ENCODE measurements around the gene NECAB3. TPM values are rescaled to one million over a fixed set of nuclear protein-coding genes. Genes with fewer than 3 reads are reported as not detected.

The NECAB3 gene
- total and polyA plus RNA-seq, 2 of the 13 experiments (the other 11 are each of a cell fraction or from before 2014, with no cell fraction given) = 61.5 to 65.5 TPM

DNA sequence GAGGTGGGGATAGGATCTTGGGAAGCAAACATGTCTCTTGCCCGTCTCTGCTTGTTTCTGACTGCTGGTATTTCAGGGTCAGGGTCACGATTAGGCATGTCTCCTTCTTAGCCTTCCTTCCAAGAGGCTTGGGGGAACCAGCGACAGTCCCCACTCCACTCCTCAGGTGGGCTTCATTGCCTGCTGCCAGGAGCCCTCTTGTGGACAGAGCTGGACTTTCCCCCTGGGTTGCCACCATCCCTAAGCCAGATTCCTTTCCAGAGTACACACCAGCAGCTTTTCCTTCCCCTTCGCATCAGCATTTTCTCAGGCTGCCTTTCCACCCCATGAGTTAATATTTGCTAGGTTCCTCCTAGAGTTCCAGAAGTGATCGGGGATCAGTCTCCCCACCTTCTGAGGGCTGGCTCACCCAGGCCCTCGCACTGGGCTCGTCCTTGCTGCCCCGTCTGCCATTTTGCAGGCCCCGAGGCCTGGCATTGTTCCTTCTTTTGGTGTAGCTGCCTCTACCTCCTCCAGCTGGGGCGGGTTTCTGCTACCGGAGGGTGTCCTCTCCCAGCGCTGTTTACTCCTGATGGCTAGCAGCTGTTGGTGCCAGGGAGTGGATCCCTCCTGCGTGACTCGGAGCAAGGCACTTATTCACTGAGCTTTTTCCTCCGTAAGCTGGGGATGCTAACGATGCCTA lies 20.9 kb downstream of the NECAB3 start (continued):
- TF ChIP-seq, protein P1, sequence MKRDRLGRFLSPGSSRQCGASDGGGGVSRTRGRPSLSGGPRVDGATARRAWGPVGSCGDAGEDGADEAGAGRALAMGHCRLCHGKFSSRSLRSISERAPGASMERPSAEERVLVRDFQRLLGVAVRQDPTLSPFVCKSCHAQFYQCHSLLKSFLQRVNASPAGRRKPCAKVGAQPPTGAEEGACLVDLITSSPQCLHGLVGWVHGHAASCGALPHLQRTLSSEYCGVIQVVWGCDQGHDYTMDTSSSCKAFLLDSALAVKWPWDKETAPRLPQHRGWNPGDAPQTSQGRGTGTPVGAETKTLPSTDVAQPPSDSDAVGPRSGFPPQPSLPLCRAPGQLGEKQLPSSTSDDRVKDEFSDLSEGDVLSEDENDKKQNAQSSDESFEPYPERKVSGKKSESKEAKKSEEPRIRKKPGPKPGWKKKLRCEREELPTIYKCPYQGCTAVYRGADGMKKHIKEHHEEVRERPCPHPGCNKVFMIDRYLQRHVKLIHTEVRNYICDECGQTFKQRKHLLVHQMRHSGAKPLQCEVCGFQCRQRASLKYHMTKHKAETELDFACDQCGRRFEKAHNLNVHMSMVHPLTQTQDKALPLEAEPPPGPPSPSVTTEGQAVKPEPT (CRISPR knock-in tag; IDR thresholded peaks at IDR 0.05; ENCODE audit: low read depth) = peak; percentile 34; the same call in 1 of the 2 replicates
- TF ChIP-seq ZZZ3 (CRISPR knock-in tag; IDR thresholded peaks at IDR 0.05; ENCODE audit: borderline replicate concordance) (no peak; the same call in 1 of the 2 replicates), ZFAT (CRISPR knock-in tag; conservative IDR thresholded peaks at IDR 0.05) (no peak), ONECUT2 (CRISPR knock-in tag; IDR thresholded peaks at IDR 0.05) (no peak), PITX1 (CRISPR knock-in tag; IDR thresholded peaks at IDR 0.05) (0 out of 2 replicates have a peak, but pooled peaks have one; percentile 65), NFYC (CRISPR knock-in tag; IDR thresholded peaks at IDR 0.05) (no peak), ZNF343 (CRISPR knock-in tag; IDR thresholded peaks at IDR 0.05) (no peak), TMF1 (CRISPR knock-in tag; IDR thresholded peaks at IDR 0.05; ENCODE audit: low read depth) (peak; percentile 62; the same call in 1 of the 2 replicates), ZFP37 (CRISPR knock-in tag; IDR thresholded peaks at IDR 0.05; ENCODE audit: borderline replicate concordance) (no peak), CHCHD3 (CRISPR knock-in tag; IDR thresholded peaks at IDR 0.05) (0 out of 2 replicates have a peak, but pooled peaks have one; percentile 25), MED13 (CRISPR knock-in tag; IDR thresholded peaks at IDR 0.05) (no peak), SUZ12 (IDR thresholded peaks at IDR 0.05; ENCODE audit: low read depth, low read length) (no peak), ZNF777 (CRISPR knock-in tag; IDR thresholded peaks at IDR 0.05) (no peak), ZBTB21 (CRISPR knock-in tag; IDR thresholded peaks at IDR 0.05) (0 out of 2 replicates have a peak, but pooled peaks have one; percentile 7), NR3C1 (CRISPR knock-in tag; IDR thresholded peaks at IDR 0.05) (no peak), ZFX (CRISPR knock-in tag; IDR thresholded peaks at IDR 0.05; ENCODE audit: low read depth) (peak; percentile 33; the same call in 1 of the 2 replicates), ZNF841 (CRISPR knock-in tag; IDR thresholded peaks at IDR 0.05; ENCODE audit: borderline replicate concordance) (no peak), ISL2 (CRISPR knock-in tag; IDR thresholded peaks at IDR 0.05) (no peak), SETDB1 (CRISPR knock-in tag; IDR thresholded peaks at IDR 0.05; ENCODE audit: borderline replicate concordance) (no peak), ZKSCAN1 (IDR thresholded peaks at IDR 0.05; ENCODE audit: low read length) (no peak)
- TF ChIP-seq, protein P2, sequence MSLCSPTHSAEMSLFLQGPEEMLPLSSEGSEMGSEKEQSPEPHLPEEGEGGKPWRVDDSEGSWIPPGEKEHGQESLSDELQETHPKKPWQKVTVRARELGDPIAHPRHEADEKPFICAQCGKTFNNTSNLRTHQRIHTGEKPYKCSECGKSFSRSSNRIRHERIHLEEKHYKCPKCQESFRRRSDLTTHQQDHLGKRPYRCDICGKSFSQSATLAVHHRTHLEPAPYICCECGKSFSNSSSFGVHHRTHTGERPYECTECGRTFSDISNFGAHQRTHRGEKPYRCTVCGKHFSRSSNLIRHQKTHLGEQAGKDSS (CRISPR knock-in tag; IDR thresholded peaks at IDR 0.05; ENCODE audit: borderline replicate concordance, low read depth) = no peak; the same call in 1 of the 2 replicates
- TF ChIP-seq, protein P3, sequence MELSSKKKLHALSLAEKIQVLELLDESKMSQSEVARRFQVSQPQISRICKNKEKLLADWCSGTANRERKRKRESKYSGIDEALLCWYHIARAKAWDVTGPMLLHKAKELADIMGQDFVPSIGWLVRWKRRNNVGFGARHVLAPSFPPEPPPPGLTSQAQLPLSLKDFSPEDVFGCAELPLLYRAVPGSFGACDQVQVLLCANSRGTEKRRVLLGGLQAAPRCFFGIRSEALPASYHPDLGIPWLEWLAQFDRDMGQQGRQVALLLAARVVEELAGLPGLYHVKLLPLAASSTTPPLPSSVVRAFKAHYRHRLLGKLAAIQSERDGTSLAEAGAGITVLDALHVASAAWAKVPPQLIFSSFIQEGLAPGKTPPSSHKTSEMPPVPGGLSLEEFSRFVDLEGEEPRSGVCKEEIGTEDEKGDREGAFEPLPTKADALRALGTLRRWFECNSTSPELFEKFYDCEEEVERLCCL (CRISPR knock-in tag; IDR thresholded peaks at IDR 0.05; ENCODE audit: borderline replicate concordance) = no peak
- TF ChIP-seq, protein P4, sequence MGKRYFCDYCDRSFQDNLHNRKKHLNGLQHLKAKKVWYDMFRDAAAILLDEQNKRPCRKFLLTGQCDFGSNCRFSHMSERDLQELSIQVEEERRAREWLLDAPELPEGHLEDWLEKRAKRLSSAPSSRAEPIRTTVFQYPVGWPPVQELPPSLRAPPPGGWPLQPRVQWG (CRISPR knock-in tag; IDR thresholded peaks at IDR 0.05; ENCODE audit: borderline replicate concordance, low read depth) = no peak
- TF ChIP-seq, protein P5, sequence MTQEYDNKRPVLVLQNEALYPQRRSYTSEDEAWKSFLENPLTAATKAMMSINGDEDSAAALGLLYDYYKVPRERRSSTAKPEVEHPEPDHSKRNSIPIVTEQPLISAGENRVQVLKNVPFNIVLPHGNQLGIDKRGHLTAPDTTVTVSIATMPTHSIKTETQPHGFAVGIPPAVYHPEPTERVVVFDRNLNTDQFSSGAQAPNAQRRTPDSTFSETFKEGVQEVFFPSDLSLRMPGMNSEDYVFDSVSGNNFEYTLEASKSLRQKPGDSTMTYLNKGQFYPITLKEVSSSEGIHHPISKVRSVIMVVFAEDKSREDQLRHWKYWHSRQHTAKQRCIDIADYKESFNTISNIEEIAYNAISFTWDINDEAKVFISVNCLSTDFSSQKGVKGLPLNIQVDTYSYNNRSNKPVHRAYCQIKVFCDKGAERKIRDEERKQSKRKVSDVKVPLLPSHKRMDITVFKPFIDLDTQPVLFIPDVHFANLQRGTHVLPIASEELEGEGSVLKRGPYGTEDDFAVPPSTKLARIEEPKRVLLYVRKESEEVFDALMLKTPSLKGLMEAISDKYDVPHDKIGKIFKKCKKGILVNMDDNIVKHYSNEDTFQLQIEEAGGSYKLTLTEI (CRISPR knock-in tag; conservative IDR thresholded peaks at IDR 0.05) = no peak
